HepG2 (cell line): ENCODE measurements around the gene SDK2. TPM values are rescaled to one million over a fixed set of nuclear protein-coding genes. Genes with fewer than 3 reads are reported as not detected.

Source experiments
- ATAC-seq: fragments of 200-7000 bp; cut with Tn5 transposase; 3 replicates; pipeline ENCODE4 v1.9.1; 2020; ENCODE audit warnings: mild to moderate bottlenecking, moderate library complexity
- BruUV-seq: library from RNA; stranded (reverse); fragments of 400-500 nt; replicated peaks from 2 replicates; lab custom pipeline; 2021; lab: Mats Ljungman, UMichigan
- CTCF ChIA-PET: fragments of 300-600 bp; formaldehyde crosslinking; extraction: SDS; loops from one replicate; lab custom pipeline; 2021; ENCODE audit warnings: low total read pairs, inconsistent platforms, low intra/inter-chr PET ratio; lab: Yijun Ruan, JAX
- POLR2A ChIA-PET: fragments of 350-600 bp; sonication (Branson Sonifier 250); formaldehyde crosslinking; loops from one replicate; lab custom pipeline; 2020; ENCODE audit warnings: antibody characterized with exemption, inconsistent platforms; lab: Yijun Ruan, JAX
- DNase-seq: peaks from one replicate; pipeline ENCODE4 v3.0.0-alpha.2; 2015; ENCODE audit warnings: low spot score
- FAIRE-seq: peaks from 3 replicates; lab custom pipeline; 2011; peaks lifted over from hg19 to GRCh38; lab: Jason Lieb, UNC
- H2AFZ ChIP-seq: one replicate; pipeline ENCODE4 v1.6.1; 2011; ENCODE audit warnings: low read length, inconsistent platforms
- H3K27ac ChIP-seq: fragments of 300-600 bp; 3 replicates; pipeline ENCODE4 v1.8.0; 2011; ENCODE audit warnings: mixed run types, mild to moderate bottlenecking, mixed read lengths, low read length, inconsistent platforms; ENCODE audit not compliant: insufficient read depth; ENCODE audit errors: extremely low read length
- H3K27me3 ChIP-seq, 2 experiments: fragments of 200-600 bp in 1 of 2; 2 replicates in 1 of 2; 3 replicates in 1 of 2; pipeline versions ENCODE4 v1.6.0 to v1.8.0; 2011; ENCODE audit warnings: low read length in 2 of 2, mild to moderate bottlenecking in 2 of 2, moderate library complexity in 2 of 2, inconsistent platforms in 1 of 2; ENCODE audit not compliant: insufficient read depth in 2 of 2, control insufficient read depth in 1 of 2
- H3K36me3 ChIP-seq, 2 experiments: fragments of 200-600 bp in 1 of 2; replicated peaks in 1 of 2; 2 replicates in 1 of 2; 3 replicates in 1 of 2; pipeline versions ENCODE4 v1.5.1 to v1.8.0; 2011; ENCODE audit warnings: low read length in 2 of 2, inconsistent platforms in 1 of 2; ENCODE audit not compliant: insufficient read depth in 2 of 2, control insufficient read depth in 1 of 2
- H3K4me1 ChIP-seq: 2 replicates; pipeline ENCODE4 v1.5.1; 2012; ENCODE audit warnings: low read length, inconsistent platforms; ENCODE audit not compliant: insufficient read depth
- H3K4me2 ChIP-seq: 2 replicates; pipeline ENCODE4 v1.6.0; 2011; ENCODE audit warnings: low read depth, low read length, inconsistent platforms
- H3K4me3 ChIP-seq, 3 experiments: fragments of 200-600 bp in 1 of 3; sonication (generic), shearing (Covaris generic) in 1 of 3; replicated peaks in 1 of 3; 2 replicates each; pipeline ENCODE4 v1.5.1; 2011 to 2016; ENCODE audit warnings: low read length in 3 of 3, inconsistent platforms in 2 of 3, low read depth in 2 of 3, mild to moderate bottlenecking in 2 of 3, control low read depth in 1 of 3, mixed read lengths in 1 of 3; ENCODE audit not compliant: insufficient read depth in 1 of 3
- H3K79me2 ChIP-seq: one replicate; pipeline ENCODE4 v1.6.1; 2011; ENCODE audit warnings: low read length, inconsistent platforms; ENCODE audit not compliant: insufficient read depth
- H3K9ac ChIP-seq: 2 replicates; pipeline ENCODE4 v1.6.0; 2011; ENCODE audit warnings: mild to moderate bottlenecking, low read depth, low read length, inconsistent platforms; ENCODE audit not compliant: insufficient read depth
- H3K9me3 ChIP-seq: 2 replicates; pipeline ENCODE4 v1.5.1; 2012; ENCODE audit warnings: mild to moderate bottlenecking, low read length
- H4K20me1 ChIP-seq: 2 replicates; pipeline ENCODE4 v1.6.0; 2011; ENCODE audit warnings: inconsistent platforms, mild to moderate bottlenecking, low read length, moderate library complexity; ENCODE audit not compliant: insufficient read depth
- ESRRA ChIP-seq: sonication (generic); formaldehyde crosslinking; IDR thresholded peaks from 2 replicates; pipeline ENCODE4 v1.5.1; 2020; ENCODE audit warnings: mild to moderate bottlenecking, low read depth, missing genetic modification reagents
- FOXK1 ChIP-seq: sonication (generic); formaldehyde crosslinking; IDR thresholded peaks from 2 replicates; pipeline ENCODE4 v1.4.0; 2020; ENCODE audit warnings: low read depth, missing genetic modification reagents, borderline replicate concordance
- KAT8 ChIP-seq: IDR thresholded peaks from 2 replicates; pipeline ENCODE4 v1.6.1; 2016; ENCODE audit warnings: missing genetic modification reagents, missing compliant biosample characterization
- MTA1 ChIP-seq: sonication (generic); formaldehyde crosslinking; IDR thresholded peaks from 2 replicates; pipeline ENCODE4 v1.4.0; 2020; ENCODE audit warnings: missing genetic modification reagents, mild to moderate bottlenecking, borderline replicate concordance
- PHF5A ChIP-seq: IDR thresholded peaks from one replicate; pipeline ENCODE4 v1.6.1; 2018; ENCODE audit warnings: low read depth, missing genetic modification reagents; ENCODE audit not compliant: unreplicated experiment
- PPARG ChIP-seq: conservative IDR thresholded peaks from 2 replicates; pipeline ENCODE4 v1.6.1; 2016; ENCODE audit warnings: missing biosample characterization, missing genetic modification reagents
- THYN1 ChIP-seq: sonication (generic); formaldehyde crosslinking; IDR thresholded peaks from 2 replicates; pipeline ENCODE4 v1.8.1; 2023; ENCODE audit warnings: low read depth, mild to moderate bottlenecking, moderate library complexity, missing genetic modification reagents, borderline replicate concordance
- ZNF674 ChIP-seq: sonication (generic); formaldehyde crosslinking; IDR thresholded peaks from 2 replicates; pipeline ENCODE4 v1.5.0; 2020; ENCODE audit warnings: low read depth, mild to moderate bottlenecking, missing genetic modification reagents
- WGBS: methylation state at CpG from one replicate; pipeline ENCODE4 v1.1.6; 2017; ENCODE audit warnings: low lambda C conversion rate; 5-methylcytosine and 5-hydroxymethylcytosine counted together
- in situ Hi-C: cut with HindIII; loops from 2 replicates; pipeline ENCODE4 v1.10.0; 2017; ENCODE audit warnings: low pct_unique_long_range_greater_than_20kb; ENCODE audit not compliant: extremely low pct_ligation_motif_present
- intact Hi-C: fragments of 100-400 bp; cut with micrococcal nuclease; formaldehyde crosslinking; loops from one replicate; pipeline ENCODE4 v1.10.0; 2022; ENCODE audit not compliant: unreplicated experiment
- polyA plus RNA-seq, 8 experiments: library from polyadenylated mRNA; depleted of rRNA in 3 of 8; stranded (reverse) in 7 of 8; unstranded in 1 of 8; fragments of >200 nt; fragmentation: Illumina TruSeq in 4 of 8; extraction: Trizol in 4 of 8; gene quantifications; 2 replicates each; pipeline versions ENCODE4 v1.2.1 to v1.2.3, GENCODE V29; 2011 to 2016; ENCODE audit warnings: low read depth in 4 of 8, missing spikeins in 1 of 8, mixed read lengths in 1 of 8; ENCODE audit not compliant: insufficient read depth in 1 of 8
- total RNA-seq, 5 experiments: library from RNA; depleted of rRNA; stranded (reverse); fragments of >200 nt; fragmentation: Illumina TruSeq; extraction: Trizol; gene quantifications; 2 replicates each; pipeline ENCODE4 v1.2.3, GENCODE V29; 2016; ENCODE audit warnings: low read depth in 1 of 5

SDK2 gene
- total and polyA plus RNA-seq, 2 of the 13 experiments (the other 11 are each of a cell fraction or from before 2014, with no cell fraction given) = not detected

GRCh38 chr17:73411313-73411747 is 232.9 kb downstream of the SDK2 start:
- no peak overlapping the region for H3K9ac ChIP-seq
- no peak overlapping the region for H3K27ac ChIP-seq
- H3K4me2 ChIP-seq = no peak overlapping the region
- FAIRE-seq (no peak), DNase-seq (no peak), ATAC-seq (peak; percentile 32)
- WGBS = 42% methylated on average over 11 of the region's 13 CpGs
- H3K4me3 ChIP-seq = no peak overlapping the region
- no peak overlapping the region for H2AFZ ChIP-seq
- POLR2A ChIA-PET = no interaction called here
- in situ Hi-C loops (no loop called here), intact Hi-C loops (no loop called here)
- 0 out of 2 replicates have a peak, but pooled peaks cover 6% of the 10 kb centered on the region for H3K4me1 ChIP-seq
- H4K20me1 ChIP-seq = no peaks in the 10 kb centered on the region
- H3K9me3 ChIP-seq = no peaks in the 10 kb centered on the region
- H3K27me3 ChIP-seq = peaks cover 4 to 46% of the 10 kb centered on the region in 2 experiments; a peak in 3 of 5 replicates
- TF ChIP-seq MTA1 (CRISPR knock-in tag) (no peak), PPARG (CRISPR knock-in tag) (no peak), ZNF674 (CRISPR knock-in tag) (no peak)
- CTCF ChIA-PET = no interaction called here
- no TSS peak for BruUV-seq
- H3K36me3 ChIP-seq = no peaks in the 10 kb centered on the region
- H3K79me2 ChIP-seq = no peaks in the 10 kb centered on the region

- BruUV-seq = no TSS peak
- POLR2A ChIA-PET = no interaction called here
- Histone ChIP-seq H3K9me3 (no peaks in the 10 kb centered on the region), H3K4me1 (0 out of 2 replicates have a peak, but pooled peaks cover 6% of the 10 kb centered on the region), H3K79me2 (no peaks in the 10 kb centered on the region), H4K20me1 (no peaks in the 10 kb centered on the region), H3K27me3 (peaks cover 4 to 45% of the 10 kb centered on the region in 2 experiments; a peak in 3 of 5 replicates), H3K9ac (no peak overlapping the region), H2AFZ (no peak overlapping the region), H3K36me3 (no peaks in the 10 kb centered on the region), H3K4me3 (no peak overlapping the region), H3K27ac (no peak overlapping the region), H3K4me2 (no peak overlapping the region)
- WGBS = 17% methylated on average over 10 of the region's 11 CpGs
- TF ChIP-seq THYN1 (CRISPR knock-in tag) (no peak), KAT8 (CRISPR knock-in tag) (no peak), PHF5A (CRISPR knock-in tag) (no peak), FOXK1 (no peak), ESRRA (no peak)
- CTCF ChIA-PET = no interaction called here
- FAIRE-seq (no peak), ATAC-seq (peak; percentile 50), DNase-seq (no peak)
- intact Hi-C loops = no loop called here
- in situ Hi-C loops = no loop called here
These were observed 233.5 kb downstream of the SDK2 start for GRCh38 chr17:73410586-73411312.
